Stomach (tissue), 9 donors: ENCODE results near the gene KIF18B. TPM values are rescaled to one million over a fixed set of nuclear protein-coding genes. Genes with fewer than 3 reads are reported as not detected.

Experiments used
- DNase-seq, 2 donors: peaks; one replicate each; pipeline versions ENCODE4 v3.0.0 to v3.0.0-alpha.2; 2013 to 2019
- H3K27ac ChIP-seq, 5 donors: fragments of 200-600 bp in 4 of 5; sonication (generic) in 4 of 5; one replicate each; pipeline ENCODE4 v1.5.1; 2013 to 2019; ENCODE audit warnings: mild to moderate bottlenecking in 1 of 5, moderate library complexity in 1 of 5
- H3K27me3 ChIP-seq, 3 donors: fragments of 200-600 bp; sonication (generic); one replicate each; pipeline ENCODE4 v1.5.1; 2017 to 2019; ENCODE audit warnings: mixed run types in 1 of 3
- H3K36me3 ChIP-seq, 4 donors: fragments of 200-600 bp; sonication (generic); 1 replicate in 3 of 4; 2 replicates in 1 of 4; pipeline ENCODE4 v1.5.1; 2016 to 2019
- H3K4me1 ChIP-seq, 4 donors: fragments of 200-600 bp; sonication (generic); one replicate each; pipeline ENCODE4 v1.5.1; 2016 to 2019
- H3K4me3 ChIP-seq, 4 donors: fragments of 200-600 bp; sonication (generic) in 3 of 4; one replicate each; pipeline ENCODE4 v1.5.1; 2016 to 2019; ENCODE audit warnings: mild to moderate bottlenecking in 1 of 4
- H3K9me3 ChIP-seq, 4 donors: fragments of 200-600 bp; sonication (generic); one replicate each; pipeline ENCODE4 v1.5.1; 2016 to 2019
- EP300 ChIP-seq: sonication (generic); formaldehyde crosslinking; IDR thresholded peaks from one replicate; pipeline ENCODE4 v1.6.1; 2017; ENCODE audit warnings: antibody characterized with exemption
- POLR2A ChIP-seq, 4 donors: fragments of 450-650 bp; IDR thresholded peaks; one replicate each; pipeline ENCODE4 v1.6.1; 2016; ENCODE audit warnings: antibody characterized with exemption in 4 of 4, control low read depth in 2 of 4, mild to moderate bottlenecking in 1 of 4, moderate library complexity in 1 of 4
- POLR2AphosphoS5 ChIP-seq, 3 donors: sonication (generic); formaldehyde crosslinking; IDR thresholded peaks; one replicate each; pipeline ENCODE4 v1.6.1; 2016; ENCODE audit warnings: antibody characterized with exemption in 3 of 3
- WGBS, 5 donors: extraction: QIAGEN DNeasy Blood & Tissue Kit in 3 of 5; methylation state at CpG; one replicate each; pipeline versions ENCODE4 v1.1.5 to v1.1.7; 2013 to 2018; 5-methylcytosine and 5-hydroxymethylcytosine counted together
- intact Hi-C: fragments of 100-400 bp; cut with DNase I; formaldehyde crosslinking; loops from one replicate; pipeline ENCODE4 v1.15.1; 2023; ENCODE audit warnings: low total_unique reads
- polyA plus RNA-seq, 3 donors: library from polyadenylated mRNA; stranded (reverse); fragments of 200-250 nt; gene quantifications; one replicate each; pipeline ENCODE4 v1.2.3, GENCODE V29; 2013
- total RNA-seq, 5 donors: library from RNA; depleted of rRNA; stranded (reverse); fragments of >200 nt; gene quantifications; one replicate each; pipeline versions ENCODE4 v1.1.0 to v1.2.3, GENCODE V29; 2014 to 2016
- TF ChIP-seq, protein P1 (sequence below), 7 experiments: fragments of 450-650 bp in 4 of 7; fragments of 200-600 bp in 3 of 7; sonication (generic) in 3 of 7; IDR thresholded peaks; one replicate each; pipeline ENCODE4 v1.5.1; 2016 to 2019; ENCODE audit warnings: antibody characterized with exemption in 7 of 7, control low read depth in 2 of 7, mild to moderate bottlenecking in 1 of 7
- donor health status: healthy with polysubstance abuse.
- donor health status: Bipolar disorder and iron deficiency.
- donor health status: healthy.

KIF18B gene
- total and polyA plus RNA-seq, 8 donors: 0.15 to 12.2 (median 1.2) TPM; not detected in 1

DNA sequence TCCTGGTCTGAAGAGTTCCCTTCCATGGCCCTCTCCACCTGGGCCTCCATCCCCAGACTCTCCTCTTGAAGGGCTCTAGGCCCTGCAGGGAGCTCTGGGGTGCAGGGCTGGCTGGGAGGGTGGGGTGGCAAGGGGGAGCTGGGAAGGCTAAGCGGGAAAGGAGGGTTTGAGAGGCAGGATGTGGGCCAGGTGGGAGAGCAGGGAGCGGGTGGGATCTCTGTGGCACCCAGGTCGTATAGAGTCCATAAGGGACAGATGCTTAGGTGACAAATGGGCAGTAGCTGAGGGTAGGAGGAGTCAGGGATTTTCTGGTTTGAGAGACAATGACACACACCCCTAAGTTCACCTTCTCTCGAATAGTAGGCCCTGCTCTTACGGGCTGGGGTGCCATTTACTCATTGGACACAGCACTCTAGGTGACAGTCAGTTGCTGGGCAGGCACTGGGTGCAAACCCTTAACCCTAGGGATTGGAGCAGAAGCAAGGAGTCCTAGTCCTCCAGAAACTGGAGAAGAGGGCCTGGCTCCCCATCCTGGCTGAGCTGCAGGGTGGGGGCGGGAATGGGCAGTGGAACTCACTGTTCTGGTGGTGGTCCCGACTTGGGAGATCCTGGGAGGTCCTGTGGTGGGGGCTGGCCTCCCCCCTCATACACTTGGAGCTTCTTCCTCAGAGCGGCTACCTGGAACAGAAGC, 15.3 kb downstream of the KIF18B start:
- TF ChIP-seq EP300 (no peak), POLR2AphosphoS5 (IDR thresholded peaks at IDR 0.05) (no peak), POLR2A (IDR thresholded peaks at IDR 0.05) (no peak)
- TF ChIP-seq, protein P1, sequence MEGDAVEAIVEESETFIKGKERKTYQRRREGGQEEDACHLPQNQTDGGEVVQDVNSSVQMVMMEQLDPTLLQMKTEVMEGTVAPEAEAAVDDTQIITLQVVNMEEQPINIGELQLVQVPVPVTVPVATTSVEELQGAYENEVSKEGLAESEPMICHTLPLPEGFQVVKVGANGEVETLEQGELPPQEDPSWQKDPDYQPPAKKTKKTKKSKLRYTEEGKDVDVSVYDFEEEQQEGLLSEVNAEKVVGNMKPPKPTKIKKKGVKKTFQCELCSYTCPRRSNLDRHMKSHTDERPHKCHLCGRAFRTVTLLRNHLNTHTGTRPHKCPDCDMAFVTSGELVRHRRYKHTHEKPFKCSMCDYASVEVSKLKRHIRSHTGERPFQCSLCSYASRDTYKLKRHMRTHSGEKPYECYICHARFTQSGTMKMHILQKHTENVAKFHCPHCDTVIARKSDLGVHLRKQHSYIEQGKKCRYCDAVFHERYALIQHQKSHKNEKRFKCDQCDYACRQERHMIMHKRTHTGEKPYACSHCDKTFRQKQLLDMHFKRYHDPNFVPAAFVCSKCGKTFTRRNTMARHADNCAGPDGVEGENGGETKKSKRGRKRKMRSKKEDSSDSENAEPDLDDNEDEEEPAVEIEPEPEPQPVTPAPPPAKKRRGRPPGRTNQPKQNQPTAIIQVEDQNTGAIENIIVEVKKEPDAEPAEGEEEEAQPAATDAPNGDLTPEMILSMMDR (IDR thresholded peaks at IDR 0.05): no peak
- Histone ChIP-seq H3K4me1 (no peaks in the 10 kb centered on the region), H3K4me3 (no peak overlapping the region), H3K27ac (no peak overlapping the region), H3K27me3 (no peaks in the 10 kb centered on the region), H3K9me3 (no peaks in the 10 kb centered on the region), H3K36me3 (peaks cover 0 to 46% (median 0%) of the 10 kb centered on the region in 4 donors)
- 87 to 97% (median 93%) methylated on average over 6 to 8 of the region's 8 CpGs for WGBS, 5 donors
- no peak for DNase-seq
- intact Hi-C loops: no loop called here

DNA sequence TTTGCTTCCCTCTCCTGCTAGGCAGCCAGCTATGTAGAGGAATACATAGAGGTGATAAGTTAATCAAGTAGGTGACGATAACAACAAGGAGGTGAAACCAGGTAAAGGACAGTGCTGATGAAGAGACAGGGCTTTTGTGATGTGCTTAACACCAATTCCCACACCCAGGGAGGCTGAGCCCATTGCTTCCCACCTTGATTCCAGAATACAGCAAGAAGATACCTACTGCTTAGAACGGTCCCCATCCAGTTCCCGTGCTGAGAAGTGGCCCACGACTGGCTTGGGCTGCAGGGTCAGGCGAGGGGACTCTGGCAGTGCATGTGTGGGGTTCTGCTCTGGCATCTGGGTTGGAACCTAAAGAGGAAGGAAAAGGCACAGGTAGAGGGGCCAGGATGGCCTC, 16.2 kb downstream of the KIF18B start:
- intact Hi-C loops: no loop called here
- H3K27ac ChIP-seq: no peak overlapping the region
- H3K4me3 ChIP-seq: no peak overlapping the region
- peaks cover 0 to 51% (median 0%) of the 10 kb centered on the region in 4 donors for H3K36me3 ChIP-seq
- no peaks in the 10 kb centered on the region for H3K9me3 ChIP-seq
- DNase-seq: no peak
- no peaks in the 10 kb centered on the region for H3K27me3 ChIP-seq
- no peaks in the 10 kb centered on the region for H3K4me1 ChIP-seq
- WGBS, 5 donors: 75 to 91% (median 86%) methylated on average over 5 of the region's 5 CpGs
- no peak for TF ChIP-seq EP300
- TF ChIP-seq, protein P1 (IDR thresholded peaks at IDR 0.05): no peak
- TF ChIP-seq POLR2A (IDR thresholded peaks at IDR 0.05): no peak
- no peak for TF ChIP-seq POLR2AphosphoS5 (IDR thresholded peaks at IDR 0.05)

DNA sequence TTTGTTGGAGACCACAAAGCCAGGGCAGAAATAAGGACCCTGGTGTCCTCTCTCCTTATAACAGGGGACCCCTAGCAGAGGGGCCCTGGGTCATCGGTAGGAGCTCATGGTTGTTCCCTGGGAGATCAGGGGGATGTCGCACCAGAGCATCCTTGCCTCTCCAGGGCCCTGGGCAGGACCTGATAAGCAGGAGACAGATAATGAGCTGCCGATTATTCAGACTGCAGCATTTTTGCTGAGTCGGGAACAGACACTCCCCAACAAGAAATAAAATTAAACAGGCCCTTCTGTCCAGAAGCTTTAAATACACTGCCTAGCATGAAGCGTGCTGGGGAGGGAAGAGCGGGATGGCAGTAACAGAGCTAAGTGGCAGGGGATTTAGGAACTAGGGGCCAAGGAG, 16.9 kb downstream of the KIF18B start:
- WGBS, 5 donors: 82 to 88% (median 88%) methylated on average over 6 of the region's 6 CpGs
- no peak for DNase-seq
- peaks cover 0 to 51% (median 0%) of the 10 kb centered on the region in 4 donors for H3K36me3 ChIP-seq
- intact Hi-C loops: no loop called here
- H3K4me3 ChIP-seq: no peak overlapping the region
- no peak overlapping the region for H3K27ac ChIP-seq
- H3K4me1 ChIP-seq: no peaks in the 10 kb centered on the region
- no peaks in the 10 kb centered on the region for H3K9me3 ChIP-seq
- TF ChIP-seq, protein P1 (IDR thresholded peaks at IDR 0.05): no peak
- TF ChIP-seq EP300 (no peak), POLR2AphosphoS5 (IDR thresholded peaks at IDR 0.05) (no peak), POLR2A (IDR thresholded peaks at IDR 0.05) (no peak)
- no peaks in the 10 kb centered on the region for H3K27me3 ChIP-seq

DNA sequence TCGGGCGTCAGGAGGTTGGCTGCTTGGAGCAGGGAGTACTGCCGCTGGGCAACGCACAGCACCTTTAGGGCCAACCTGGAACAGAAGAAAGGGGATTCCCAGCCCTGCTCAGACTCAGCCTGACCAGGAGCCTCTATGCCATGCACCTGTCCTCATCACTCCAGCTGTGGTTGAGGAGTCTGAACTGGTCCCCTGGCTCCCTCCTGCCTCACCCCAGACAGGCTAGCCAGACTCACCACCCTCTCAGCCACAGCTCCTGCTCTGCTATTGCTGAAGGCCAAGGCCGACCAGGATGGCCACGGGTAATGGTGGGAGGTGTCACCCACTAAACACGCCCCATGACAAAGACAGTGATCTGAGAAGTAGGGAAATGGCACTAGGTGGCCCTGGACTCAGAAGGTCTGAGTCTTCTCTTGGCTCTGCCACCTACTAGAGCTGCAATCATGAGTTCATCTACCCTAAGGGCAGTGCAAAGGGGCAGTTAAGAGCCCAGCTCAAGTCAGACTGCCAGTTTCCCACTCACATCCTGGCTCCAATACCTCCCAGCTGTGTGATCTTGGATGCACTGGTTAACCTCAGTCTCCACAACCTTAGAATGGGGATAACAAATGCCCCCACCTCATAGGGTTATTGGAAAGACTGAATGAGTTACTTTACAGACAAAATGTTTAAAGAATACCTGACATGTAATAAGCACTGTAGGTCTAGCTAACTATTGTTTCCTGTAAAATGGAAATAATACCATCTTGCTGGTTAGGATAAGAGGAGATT, 18.4 kb downstream of the KIF18B start:
- H3K27me3 ChIP-seq: no peaks in the 10 kb centered on the region
- no peaks in the 10 kb centered on the region for H3K4me1 ChIP-seq
- H3K36me3 ChIP-seq: peaks cover 0 to 47% (median 0%) of the 10 kb centered on the region in 4 donors
- TF ChIP-seq, protein P1 (IDR thresholded peaks at IDR 0.05): no peak
- TF ChIP-seq POLR2A (IDR thresholded peaks at IDR 0.05): no peak
- no peak for TF ChIP-seq POLR2AphosphoS5 (IDR thresholded peaks at IDR 0.05)
- TF ChIP-seq EP300: no peak
- H3K9me3 ChIP-seq: no peaks in the 10 kb centered on the region
- no peak overlapping the region for H3K27ac ChIP-seq
- H3K4me3 ChIP-seq: no peak overlapping the region
- 79 to 99% (median 95%) methylated on average over 6 to 7 of the region's 7 CpGs for WGBS, 5 donors
- DNase-seq: no peak
- intact Hi-C loops: no loop called here
